ENCODE measurements around the gene ARTN. TPM values are rescaled to one million over a fixed set of nuclear protein-coding genes. Genes with fewer than 3 reads are reported as not detected.

Gene ARTN
- polyA plus RNA-seq, 6 donors from 2014 or later = not detected

DNA sequence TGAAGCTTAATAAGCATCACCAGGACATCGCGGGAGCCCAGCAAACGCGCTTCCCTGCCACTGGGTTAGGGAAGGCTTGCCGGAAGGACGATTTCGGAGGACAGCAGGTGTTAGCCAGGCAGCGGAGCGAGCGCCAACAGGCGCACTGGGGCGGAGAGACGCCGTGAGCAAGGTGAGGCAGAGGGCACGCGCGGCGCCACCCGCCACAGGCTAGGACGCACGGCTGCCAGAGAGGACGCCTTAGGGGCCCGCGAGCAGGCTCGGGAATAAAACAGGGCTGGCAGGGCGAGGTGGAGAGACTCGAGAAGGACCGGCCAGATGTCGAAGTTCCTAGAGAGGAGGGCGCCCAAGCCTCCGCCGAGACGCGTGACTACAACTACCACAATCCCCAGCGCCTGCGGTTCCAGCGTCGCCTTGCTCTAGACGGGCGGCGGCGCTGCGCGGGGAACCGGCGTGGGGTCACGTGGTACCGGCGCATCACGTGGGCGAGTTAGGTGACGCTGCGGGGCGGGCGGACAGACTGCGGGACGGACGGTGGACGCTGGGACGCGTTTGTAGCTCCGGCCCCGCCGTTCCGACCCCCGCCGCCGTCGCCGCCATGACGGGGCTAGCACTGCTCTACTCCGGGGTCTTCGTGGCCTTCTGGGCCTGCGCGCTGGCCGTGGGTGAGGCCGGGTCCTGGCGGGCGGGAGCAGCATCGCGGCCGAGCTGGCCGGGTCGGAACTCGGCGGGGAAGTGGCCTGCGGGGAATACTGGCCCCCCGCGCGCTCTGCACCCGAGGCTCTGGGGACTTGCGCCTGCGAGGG lies 41.0 kb downstream of the ARTN start, which contains the start of gene ATP6V0B:
ATP6V0B (plus strand) TSS at position 518 of the 806 bp plus-strand sequence; CDS start at position 599, 81 bp downstream.
- H3K4me3 Mint-ChIP-seq = peak within 1 kb of the TSS; percentile 94 to 98 (median 96)
- peaks cover 8 to 18% of the 10 kb centered on the region in 2 donors for H3K36me3 Mint-ChIP-seq
- H3K4me1 Mint-ChIP-seq = peaks cover 53 to 69% (median 69%) of the 10 kb centered on the region in 3 donors
- peak; percentile 91 for DNase-seq
- peak within 1 kb of the TSS; percentile 62 to 97 (median 88) for H3K27ac Mint-ChIP-seq
- no peaks in the 10 kb centered on the region for H3K27me3 Mint-ChIP-seq
- ATAC-seq (ENCODE audit: low read depth in 2 of 2) = peak; percentile 75 to 78
- no peaks in the 10 kb centered on the region for H3K9me3 Mint-ChIP-seq

GRCh38 chr1:43975249-43975961 lies 41.8 kb downstream of the ARTN start:
- H3K27ac Mint-ChIP-seq = peak overlapping the region in 5 of 6 donors; percentile 77 to 97 (median 91)
- H3K27me3 Mint-ChIP-seq = no peaks in the 10 kb centered on the region
- H3K4me3 Mint-ChIP-seq = peak overlapping the region; percentile 94 to 98 (median 96)
- H3K9me3 Mint-ChIP-seq = no peaks in the 10 kb centered on the region
- peaks cover 49 to 68% (median 68%) of the 10 kb centered on the region in 3 donors for H3K4me1 Mint-ChIP-seq
- ATAC-seq (ENCODE audit: low read depth in 2 of 2) (peak; percentile 29 to 34), DNase-seq (peak; percentile 45)
- H3K36me3 Mint-ChIP-seq = peaks cover 8 to 18% of the 10 kb centered on the region in 2 donors

GRCh38 chr1:43976045-43976444 lies 42.4 kb downstream of the ARTN start:
- Mint-ChIP-seq H3K36me3 (peaks cover 8 to 18% of the 10 kb centered on the region in 2 donors), H3K27ac (peak overlapping the region; percentile 22 to 94 (median 77)), H3K9me3 (no peaks in the 10 kb centered on the region), H3K4me1 (peaks cover 50 to 68% (median 66%) of the 10 kb centered on the region in 3 donors), H3K27me3 (no peaks in the 10 kb centered on the region), H3K4me3 (peak overlapping the region; percentile 94 to 98 (median 96))
- ATAC-seq (ENCODE audit: low read depth in 2 of 2) (no peak), DNase-seq (no peak)

- peak overlapping the region; percentile 17 to 97 (median 96) for H3K4me3 Mint-ChIP-seq
- H3K27me3 Mint-ChIP-seq = no peaks in the 10 kb centered on the region
- no peak for DNase-seq
- no peak for ATAC-seq (ENCODE audit: low read depth in 2 of 2)
- peaks cover 8 to 18% of the 10 kb centered on the region in 2 donors for H3K36me3 Mint-ChIP-seq
- no peaks in the 10 kb centered on the region for H3K9me3 Mint-ChIP-seq
- peak overlapping the region in 4 of 6 donors; percentile 4 to 91 (median 56) for H3K27ac Mint-ChIP-seq
- peaks cover 50 to 64% (median 61%) of the 10 kb centered on the region in 3 donors for H3K4me1 Mint-ChIP-seq
Measured at GRCh38 chr1:43976890-43977289, 43.3 kb downstream of the ARTN start.

DNA sequence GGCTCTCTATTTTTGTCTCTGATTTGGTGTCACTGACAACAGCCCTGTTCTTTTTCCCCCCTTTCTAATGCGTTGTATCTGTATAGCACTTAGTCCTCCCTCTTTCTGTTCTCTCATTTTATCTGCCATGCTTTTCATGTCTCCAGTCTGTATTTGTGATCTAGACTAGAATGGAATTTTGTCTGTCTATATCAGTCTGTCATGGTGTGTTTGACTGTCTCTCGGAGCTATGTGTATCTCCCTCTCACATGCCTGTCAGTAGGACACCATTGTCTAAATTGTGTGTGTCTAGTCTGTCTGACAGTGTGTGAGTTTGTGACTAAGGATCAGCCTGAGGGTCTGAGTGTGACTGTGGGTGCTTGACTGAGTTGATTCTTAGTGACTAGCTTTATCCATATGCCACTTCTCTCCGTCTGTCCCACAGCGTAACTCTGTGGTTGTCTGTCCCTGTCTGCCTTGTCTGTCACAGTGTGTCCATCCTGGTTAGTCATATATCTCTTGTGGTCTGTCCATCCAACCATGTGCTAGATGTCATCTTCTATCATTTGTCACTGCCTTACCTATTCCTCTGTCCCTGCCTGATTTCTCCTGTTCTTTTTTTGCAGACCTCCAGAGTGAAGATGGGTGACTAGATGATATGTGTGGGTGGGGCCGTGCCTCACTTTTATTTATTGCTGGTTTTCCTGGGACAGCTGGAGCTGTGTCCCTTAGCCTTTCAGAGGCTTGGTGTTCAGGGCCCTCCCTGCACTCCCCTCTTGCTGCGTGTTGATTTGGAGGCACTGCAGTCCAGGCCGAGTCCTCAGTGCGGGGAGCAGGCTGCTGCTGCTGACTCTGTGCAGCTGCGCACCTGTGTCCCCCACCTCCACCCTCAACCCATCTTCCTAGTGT lies 44.0 kb downstream of the ARTN start:
- no peaks in the 10 kb centered on the region for H3K9me3 Mint-ChIP-seq
- no peaks in the 10 kb centered on the region for H3K27me3 Mint-ChIP-seq
- H3K27ac Mint-ChIP-seq = peak overlapping the region in 3 of 6 donors; percentile 3 to 9 (median 7)
- ATAC-seq (ENCODE audit: low read depth in 2 of 2) (no peak), DNase-seq (no peak)
- H3K4me1 Mint-ChIP-seq = peaks cover 52 to 64% (median 61%) of the 10 kb centered on the region in 3 donors
- peak overlapping the region; percentile 17 to 97 (median 96) for H3K4me3 Mint-ChIP-seq
- peaks cover 8 to 18% of the 10 kb centered on the region in 2 donors for H3K36me3 Mint-ChIP-seq

DNA sequence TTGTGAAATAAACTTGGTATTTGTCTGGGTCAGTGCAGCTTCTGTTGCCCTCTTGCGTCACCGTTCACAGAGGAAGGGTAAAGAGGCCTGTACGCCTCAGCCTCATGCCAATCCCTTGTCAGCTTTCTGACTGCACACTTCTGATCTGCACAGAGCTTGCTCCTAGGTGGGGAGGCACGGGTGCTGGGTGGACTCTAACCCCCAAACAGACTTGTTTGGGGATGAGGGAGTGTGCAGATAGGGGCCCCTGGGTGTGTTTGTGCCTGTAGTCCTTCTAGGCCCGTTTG lies 44.6 kb downstream of the ARTN start:
- Mint-ChIP-seq H3K9me3 (no peaks in the 10 kb centered on the region), H3K27me3 (no peaks in the 10 kb centered on the region), H3K36me3 (peaks cover 8 to 18% of the 10 kb centered on the region in 2 donors), H3K27ac (peak overlapping the region in 2 of 6 donors; percentile 12 to 74), H3K4me3 (peak overlapping the region; percentile 68 to 97 (median 95)), H3K4me1 (peaks cover 51 to 63% (median 59%) of the 10 kb centered on the region in 3 donors)
- ATAC-seq (ENCODE audit: low read depth in 2 of 2) (no peak), DNase-seq (no peak)

DNA sequence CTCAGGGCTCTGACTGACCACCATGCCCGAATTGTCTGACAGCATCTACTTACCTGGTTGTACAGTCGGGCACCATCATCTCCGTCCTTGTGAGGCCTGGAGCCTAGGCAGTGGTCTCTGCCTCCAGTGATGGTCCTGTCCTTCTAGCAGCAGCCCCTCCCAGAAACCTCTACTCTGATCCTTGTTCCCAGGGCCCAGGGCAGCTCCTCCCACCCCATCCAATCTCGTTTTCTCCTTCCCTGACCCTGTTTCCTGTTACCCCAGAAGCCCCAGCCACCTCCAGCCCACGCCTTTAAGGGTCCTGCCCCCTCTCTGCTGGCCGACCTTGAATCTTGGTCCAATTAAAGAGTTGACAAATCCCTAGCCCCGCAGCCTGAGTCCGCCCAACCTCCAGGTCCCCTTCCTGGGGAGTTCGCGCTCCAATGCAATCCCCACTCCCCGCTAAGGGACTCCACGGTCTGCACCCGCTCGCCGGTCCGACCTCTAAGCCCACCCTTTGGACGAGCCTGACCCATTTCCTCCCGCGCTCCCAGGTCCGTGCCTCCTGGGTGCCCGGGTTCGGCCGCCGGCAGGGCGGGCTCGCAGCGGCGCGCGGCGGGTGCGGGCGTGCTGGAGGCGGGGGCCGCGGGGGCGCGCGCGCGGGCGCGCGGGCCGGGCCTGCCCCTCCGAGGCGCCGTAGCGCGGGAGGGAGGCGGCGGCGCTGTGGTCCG lies 45.1 kb downstream of the ARTN start, which contains the start of gene B4GALT2:
B4GALT2 (plus strand) TSS at position 660 of the 710 bp plus-strand sequence. CDS start 1,951 bp downstream, outside the sequence.
- Mint-ChIP-seq H3K36me3 (peaks cover 8 to 18% of the 10 kb centered on the region in 2 donors), H3K27me3 (no peaks in the 10 kb centered on the region), H3K27ac (peak within 1 kb of the TSS; percentile 0 to 88 (median 75)), H3K9me3 (no peaks in the 10 kb centered on the region), H3K4me3 (peak within 1 kb of the TSS; percentile 79 to 97 (median 95)), H3K4me1 (peaks cover 47 to 58% (median 54%) of the 10 kb centered on the region in 3 donors)
- ATAC-seq (ENCODE audit: low read depth in 2 of 2) = no peak
- DNase-seq = peak; percentile 25

DNA sequence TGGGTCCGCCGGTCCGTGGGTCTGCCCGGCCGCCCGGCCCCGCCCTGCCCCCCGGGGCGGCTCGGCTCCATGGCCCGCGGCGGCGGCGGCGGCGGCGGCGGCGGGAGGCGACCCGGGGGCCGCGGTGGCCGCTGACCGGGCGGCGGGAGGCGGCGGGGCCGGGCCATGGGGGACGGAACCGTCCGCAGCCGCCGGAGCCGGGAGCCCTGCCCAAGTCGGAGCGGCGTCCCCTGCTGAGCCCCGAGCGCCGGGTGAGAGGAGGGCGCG lies 45.6 kb downstream of the ARTN start:
- DNase-seq (no peak), ATAC-seq (ENCODE audit: low read depth in 2 of 2) (no peak)
- peaks cover 42 to 53% (median 49%) of the 10 kb centered on the region in 3 donors for H3K4me1 Mint-ChIP-seq
- no peaks in the 10 kb centered on the region for H3K9me3 Mint-ChIP-seq
- H3K27ac Mint-ChIP-seq = no peak overlapping the region
- peak overlapping the region in 1 of 8 donors; percentile 81 for H3K4me3 Mint-ChIP-seq
- no peaks in the 10 kb centered on the region for H3K27me3 Mint-ChIP-seq
- H3K36me3 Mint-ChIP-seq = peaks cover 8 to 18% of the 10 kb centered on the region in 2 donors

- peak overlapping the region; percentile 79 to 93 (median 88) for H3K4me3 Mint-ChIP-seq
- peaks cover 8 to 18% of the 10 kb centered on the region in 2 donors for H3K36me3 Mint-ChIP-seq
- DNase-seq (no peak), ATAC-seq (ENCODE audit: low read depth in 2 of 2) (no peak)
- H3K9me3 Mint-ChIP-seq = no peaks in the 10 kb centered on the region
- peaks cover 39 to 49% (median 47%) of the 10 kb centered on the region in 3 donors for H3K4me1 Mint-ChIP-seq
- no peaks in the 10 kb centered on the region for H3K27me3 Mint-ChIP-seq
- peak overlapping the region in 5 of 6 donors; percentile 0 to 88 (median 76) for H3K27ac Mint-ChIP-seq
Measured at GRCh38 chr1:43979528-43980254, 46.1 kb downstream of the ARTN start.

GRCh38 chr1:43980255-43981134 lies 46.9 kb downstream of the ARTN start:
- peak overlapping the region in 4 of 6 donors; percentile 0 to 88 (median 6) for H3K27ac Mint-ChIP-seq
- H3K4me1 Mint-ChIP-seq = peaks cover 38 to 47% (median 45%) of the 10 kb centered on the region in 3 donors
- H3K4me3 Mint-ChIP-seq = peak overlapping the region; percentile 79 to 93 (median 88)
- no peaks in the 10 kb centered on the region for H3K27me3 Mint-ChIP-seq
- no peaks in the 10 kb centered on the region for H3K9me3 Mint-ChIP-seq
- DNase-seq (no peak), ATAC-seq (ENCODE audit: low read depth in 2 of 2) (peak in 1 of 2 donors; percentile 17)
- H3K36me3 Mint-ChIP-seq = peaks cover 8 to 18% of the 10 kb centered on the region in 2 donors

DNA sequence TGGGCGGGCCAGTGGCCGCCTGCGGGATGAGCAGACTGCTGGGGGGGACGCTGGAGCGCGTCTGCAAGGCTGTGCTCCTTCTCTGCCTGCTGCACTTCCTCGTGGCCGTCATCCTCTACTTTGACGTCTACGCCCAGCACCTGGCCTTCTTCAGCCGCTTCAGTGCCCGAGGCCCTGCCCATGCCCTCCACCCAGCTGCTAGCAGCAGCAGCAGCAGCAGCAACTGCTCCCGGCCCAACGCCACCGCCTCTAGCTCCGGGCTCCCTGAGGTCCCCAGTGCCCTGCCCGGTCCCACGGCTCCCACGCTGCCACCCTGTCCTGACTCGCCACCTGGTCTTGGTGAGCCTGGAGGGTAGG lies 47.5 kb downstream of the ARTN start:
- DNase-seq = peak; percentile 34
- ATAC-seq (ENCODE audit: low read depth in 2 of 2) = peak; percentile 25 to 34

More for the DNA sequence above, 47.5 kb downstream of the ARTN start:
- Mint-ChIP-seq H3K27ac (peak overlapping the region in 1 of 6 donors; percentile 36), H3K9me3 (no peaks in the 10 kb centered on the region), H3K4me1 (peaks cover 33 to 41% (median 39%) of the 10 kb centered on the region in 3 donors), H3K27me3 (no peaks in the 10 kb centered on the region), H3K36me3 (peaks cover 8 to 18% of the 10 kb centered on the region in 2 donors), H3K4me3 (peak overlapping the region in 3 of 8 donors; percentile 5 to 81 (median 18))
